PC-3 (cell line): ENCODE results near the gene PLA2G1B.

Experiments
- EZH2 ChIP-seq: fragments of 300-600 bp; sonication (generic); IDR thresholded peaks from one replicate; pipeline ENCODE4 v1.6.1; 2017; ENCODE audit warnings: antibody characterized with exemption, mild to moderate bottlenecking, low read length; ENCODE audit not compliant: unreplicated experiment
- EZH2phosphoT487 ChIP-seq: fragments of 300-600 bp; sonication (generic); IDR thresholded peaks from 2 replicates; pipeline ENCODE4 v1.6.1; 2018; ENCODE audit warnings: mild to moderate bottlenecking, antibody characterized with exemption, low read length, borderline replicate concordance
- TF ChIP-seq, protein P1 (sequence below): fragments of 300-600 bp; sonication (generic); conservative IDR thresholded peaks from 2 replicates; pipeline ENCODE4 v1.5.1; 2017; ENCODE audit warnings: antibody characterized with exemption, low read depth, mild to moderate bottlenecking, low read length

GRCh38 chr12:120337730-120338129 lies 10.2 kb upstream of the PLA2G1B start:
- TF ChIP-seq, protein P1, sequence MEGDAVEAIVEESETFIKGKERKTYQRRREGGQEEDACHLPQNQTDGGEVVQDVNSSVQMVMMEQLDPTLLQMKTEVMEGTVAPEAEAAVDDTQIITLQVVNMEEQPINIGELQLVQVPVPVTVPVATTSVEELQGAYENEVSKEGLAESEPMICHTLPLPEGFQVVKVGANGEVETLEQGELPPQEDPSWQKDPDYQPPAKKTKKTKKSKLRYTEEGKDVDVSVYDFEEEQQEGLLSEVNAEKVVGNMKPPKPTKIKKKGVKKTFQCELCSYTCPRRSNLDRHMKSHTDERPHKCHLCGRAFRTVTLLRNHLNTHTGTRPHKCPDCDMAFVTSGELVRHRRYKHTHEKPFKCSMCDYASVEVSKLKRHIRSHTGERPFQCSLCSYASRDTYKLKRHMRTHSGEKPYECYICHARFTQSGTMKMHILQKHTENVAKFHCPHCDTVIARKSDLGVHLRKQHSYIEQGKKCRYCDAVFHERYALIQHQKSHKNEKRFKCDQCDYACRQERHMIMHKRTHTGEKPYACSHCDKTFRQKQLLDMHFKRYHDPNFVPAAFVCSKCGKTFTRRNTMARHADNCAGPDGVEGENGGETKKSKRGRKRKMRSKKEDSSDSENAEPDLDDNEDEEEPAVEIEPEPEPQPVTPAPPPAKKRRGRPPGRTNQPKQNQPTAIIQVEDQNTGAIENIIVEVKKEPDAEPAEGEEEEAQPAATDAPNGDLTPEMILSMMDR: no peak
- TF ChIP-seq EZH2: no peak
- TF ChIP-seq EZH2phosphoT487: no peak
